ENCODE measurements around the gene MTRR. TPM values are rescaled to one million over a fixed set of nuclear protein-coding genes. Genes with fewer than 3 reads are reported as not detected.

MTRR gene
- total RNA-seq, 2 donors from 2014 or later = 34.5 to 64.6 TPM

DNA sequence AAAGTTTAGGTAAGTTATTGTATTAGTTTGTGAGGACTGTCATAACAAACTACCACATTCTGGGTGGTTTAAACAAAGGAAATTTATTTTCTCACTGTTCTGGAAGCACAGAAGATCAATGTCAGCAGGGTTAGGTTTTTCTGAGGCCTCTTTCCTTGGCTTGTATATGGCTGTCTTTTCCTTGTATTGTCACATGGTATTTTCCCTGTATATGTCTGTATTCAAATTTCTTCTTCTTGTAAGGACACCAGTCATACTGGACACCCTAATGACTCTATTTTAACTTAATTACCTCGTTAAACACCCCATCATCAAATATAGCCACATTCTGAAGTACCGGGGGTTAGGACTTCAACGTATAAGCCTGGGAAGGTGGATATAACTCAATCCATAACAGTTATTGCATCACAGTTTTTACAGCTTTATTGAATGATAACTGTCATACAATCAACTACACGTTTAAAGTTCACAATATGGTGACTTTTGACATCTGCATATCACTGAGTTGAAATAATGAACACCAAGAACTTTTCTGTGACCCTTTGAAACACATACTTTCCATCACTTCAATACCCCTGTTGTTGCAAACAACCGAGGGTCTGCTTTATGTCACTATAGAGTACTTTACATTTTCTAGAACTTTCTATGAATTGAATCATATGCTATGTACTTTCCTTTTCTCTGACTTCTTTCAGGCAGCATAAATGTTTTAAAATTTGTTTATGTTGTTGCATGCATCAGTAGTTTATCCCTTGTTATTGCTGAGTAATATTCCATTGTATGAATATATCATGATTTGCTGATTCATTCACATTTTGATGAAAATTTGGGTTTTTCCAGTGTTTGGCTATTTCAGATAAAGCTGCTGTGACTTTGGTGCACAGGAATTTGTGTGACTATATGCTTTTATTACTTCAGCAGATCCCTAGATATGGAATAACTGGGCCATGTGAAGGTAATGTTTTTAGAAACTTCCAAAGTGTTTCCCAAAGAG is 48.5 kb downstream of the MTRR start:
- H3K27me3 ChIP-seq (replicated peaks; ENCODE audit: insufficient read depth) = no peaks in the 10 kb centered on the region
- H3K27ac ChIP-seq = no peak overlapping the region
- no peaks in the 10 kb centered on the region for H3K9me3 ChIP-seq
- no peaks in the 10 kb centered on the region for H3K4me1 ChIP-seq (replicated peaks)
- intact Hi-C loops (cut with DNase I) = no loop called here
- no peaks in the 10 kb centered on the region for H3K36me3 ChIP-seq
- DNase-seq (ENCODE audit: low spot score) = no peak
- H3K4me3 ChIP-seq = no peak overlapping the region
- TF ChIP-seq POLR2AphosphoS5 (IDR thresholded peaks at IDR 0.05) (no peak), POLR2A (IDR thresholded peaks at IDR 0.05) (no peak)
- TF ChIP-seq, protein P1, sequence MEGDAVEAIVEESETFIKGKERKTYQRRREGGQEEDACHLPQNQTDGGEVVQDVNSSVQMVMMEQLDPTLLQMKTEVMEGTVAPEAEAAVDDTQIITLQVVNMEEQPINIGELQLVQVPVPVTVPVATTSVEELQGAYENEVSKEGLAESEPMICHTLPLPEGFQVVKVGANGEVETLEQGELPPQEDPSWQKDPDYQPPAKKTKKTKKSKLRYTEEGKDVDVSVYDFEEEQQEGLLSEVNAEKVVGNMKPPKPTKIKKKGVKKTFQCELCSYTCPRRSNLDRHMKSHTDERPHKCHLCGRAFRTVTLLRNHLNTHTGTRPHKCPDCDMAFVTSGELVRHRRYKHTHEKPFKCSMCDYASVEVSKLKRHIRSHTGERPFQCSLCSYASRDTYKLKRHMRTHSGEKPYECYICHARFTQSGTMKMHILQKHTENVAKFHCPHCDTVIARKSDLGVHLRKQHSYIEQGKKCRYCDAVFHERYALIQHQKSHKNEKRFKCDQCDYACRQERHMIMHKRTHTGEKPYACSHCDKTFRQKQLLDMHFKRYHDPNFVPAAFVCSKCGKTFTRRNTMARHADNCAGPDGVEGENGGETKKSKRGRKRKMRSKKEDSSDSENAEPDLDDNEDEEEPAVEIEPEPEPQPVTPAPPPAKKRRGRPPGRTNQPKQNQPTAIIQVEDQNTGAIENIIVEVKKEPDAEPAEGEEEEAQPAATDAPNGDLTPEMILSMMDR (IDR thresholded peaks at IDR 0.05) = no peak
- 74% methylated on average over 5 of the region's 5 CpGs for WGBS

DNA sequence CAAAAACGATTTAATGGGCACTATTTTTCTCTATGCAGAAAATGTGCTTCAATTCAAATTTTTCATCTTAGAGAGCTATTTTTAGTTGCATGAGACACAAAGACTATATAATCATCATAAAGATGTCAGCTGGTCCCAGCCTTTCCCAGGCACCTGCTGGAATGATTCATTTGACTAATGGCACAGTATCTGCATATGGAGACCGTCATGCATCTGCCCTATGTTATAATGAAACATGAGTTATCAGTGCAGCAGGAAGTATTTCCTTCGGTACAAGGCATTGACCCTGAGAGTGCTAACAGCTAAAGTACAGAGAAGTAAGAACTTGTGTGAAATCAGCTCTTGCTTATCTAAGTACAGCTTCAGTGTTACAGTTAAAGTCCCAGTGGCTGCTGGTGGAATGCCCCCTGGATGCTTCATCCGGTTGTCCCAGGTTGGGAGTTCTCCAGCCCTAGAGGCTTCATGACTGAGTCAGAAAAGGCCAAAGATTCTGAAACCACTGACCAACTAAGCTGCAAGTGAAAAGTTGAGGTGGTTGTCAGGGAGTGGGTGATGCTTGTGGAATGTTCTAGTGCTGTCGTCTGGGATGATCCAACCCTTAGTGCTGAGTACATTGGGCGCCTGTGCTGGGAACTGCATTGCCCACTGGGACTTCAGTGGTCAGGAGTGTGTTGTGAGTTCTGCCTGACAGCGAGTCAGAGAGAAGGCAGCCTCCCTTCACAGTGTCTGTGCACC is 57.2 kb downstream of the MTRR start:
- TF ChIP-seq, protein P1 (IDR thresholded peaks at IDR 0.05) = no peak
- H3K4me3 ChIP-seq = no peak overlapping the region
- WGBS = 68% methylated on average over 7 of the region's 7 CpGs
- intact Hi-C loops (cut with DNase I) = no loop called here
- no peak overlapping the region for H3K27ac ChIP-seq
- H3K36me3 ChIP-seq = no peaks in the 10 kb centered on the region
- DNase-seq (ENCODE audit: low spot score) = no peak
- H3K27me3 ChIP-seq (replicated peaks; ENCODE audit: insufficient read depth) = no peaks in the 10 kb centered on the region
- no peaks in the 10 kb centered on the region for H3K9me3 ChIP-seq
- no peaks in the 10 kb centered on the region for H3K4me1 ChIP-seq (replicated peaks)

DNA sequence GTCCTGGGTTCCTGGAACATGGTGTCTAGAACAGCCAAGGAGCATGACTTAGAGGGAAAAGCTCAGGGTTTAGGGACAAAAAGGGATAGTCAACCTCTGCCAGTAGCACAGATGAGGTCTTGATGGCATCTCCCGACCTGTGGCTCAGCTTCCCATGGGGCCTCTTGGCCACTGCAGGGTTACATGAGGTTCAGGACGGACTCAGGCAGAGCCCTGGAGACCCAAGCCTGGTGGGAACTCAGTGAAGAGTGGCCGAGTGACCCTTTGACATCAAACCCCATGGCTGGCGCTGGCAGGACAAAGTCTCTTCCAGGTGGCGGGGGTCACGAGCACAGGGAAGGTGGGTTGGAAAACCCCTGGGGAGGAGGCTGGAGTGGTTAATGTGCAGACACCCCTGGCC is 57.8 kb downstream of the MTRR start:
- Histone ChIP-seq H3K9me3 (no peaks in the 10 kb centered on the region), H3K4me1 (replicated peaks) (no peaks in the 10 kb centered on the region), H3K27me3 (replicated peaks; ENCODE audit: insufficient read depth) (no peaks in the 10 kb centered on the region), H3K4me3 (no peak overlapping the region), H3K36me3 (no peaks in the 10 kb centered on the region), H3K27ac (no peak overlapping the region)
- TF ChIP-seq, protein P1 (IDR thresholded peaks at IDR 0.05) = no peak
- intact Hi-C loops (cut with DNase I) = no loop called here
- no peak for DNase-seq (ENCODE audit: low spot score)
- 95% methylated on average over 6 of the region's 6 CpGs for WGBS

DNA sequence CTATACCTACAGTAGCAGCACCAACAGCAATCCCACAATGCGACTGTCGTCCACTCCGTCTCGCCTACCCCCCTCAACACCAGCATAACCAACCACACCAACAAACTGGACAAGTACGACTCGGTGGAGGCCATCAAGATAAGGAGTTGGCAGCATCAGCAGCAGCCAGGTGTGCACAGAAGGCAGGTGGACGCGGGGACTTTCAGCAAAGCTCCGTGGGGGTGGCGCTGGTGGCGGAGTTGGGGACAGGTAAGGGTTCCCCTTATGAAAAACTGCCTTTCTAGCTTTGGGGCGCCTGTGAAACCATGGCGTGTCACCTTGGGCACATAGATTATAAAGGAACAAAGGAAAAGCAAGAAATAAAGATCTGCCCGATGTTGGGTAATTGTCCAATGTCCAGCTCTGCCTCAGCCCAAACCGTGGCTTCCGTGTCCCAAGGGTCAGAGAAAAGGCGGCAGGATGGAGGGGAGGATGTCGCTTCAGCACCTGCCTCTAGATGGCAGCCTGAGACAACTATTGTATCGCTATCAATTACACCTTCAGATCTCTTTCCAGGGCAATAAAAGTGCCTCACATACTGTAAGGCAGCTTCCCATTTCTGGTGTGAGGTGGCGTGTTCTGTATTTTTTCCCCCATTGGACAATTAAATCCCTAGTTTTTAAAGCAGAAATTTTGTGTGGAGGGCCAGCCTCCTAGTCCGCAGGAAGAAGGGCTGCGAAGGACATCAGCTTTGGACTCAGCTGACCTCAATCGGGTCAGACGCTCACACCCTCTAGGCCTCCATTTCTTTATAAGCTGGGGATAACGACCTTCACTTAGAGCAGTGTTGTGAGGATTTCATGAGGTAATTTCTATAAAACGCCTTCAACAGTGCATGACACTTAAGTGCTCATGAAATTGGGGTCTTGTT is 58.8 kb downstream of the MTRR start:
- Histone ChIP-seq H3K27me3 (replicated peaks; ENCODE audit: insufficient read depth) (no peaks in the 10 kb centered on the region), H3K36me3 (no peaks in the 10 kb centered on the region), H3K27ac (no peak overlapping the region), H3K9me3 (no peaks in the 10 kb centered on the region), H3K4me3 (no peak overlapping the region), H3K4me1 (replicated peaks) (no peaks in the 10 kb centered on the region)
- no peak for TF ChIP-seq POLR2AphosphoS5 (IDR thresholded peaks at IDR 0.05)
- TF ChIP-seq, protein P1 (IDR thresholded peaks at IDR 0.05) = peak; percentile 10 to 77 (median 63)
- DNase-seq (ENCODE audit: low spot score) = peak; percentile 40
- intact Hi-C loops (cut with DNase I) = no loop called here
- 51% methylated on average over 26 of the region's 26 CpGs for WGBS

All from prostate gland (tissue), 2 donors.